HCT116 (cell line): Measurements from ENCODE around the gene TBC1D1.

Source experiments
- CTCF ChIP-seq, 3 experiments: fragments of 200-600 bp in 1 of 3; sonication (generic) in 1 of 3; IDR thresholded peaks in 2 of 3; conservative IDR thresholded peaks in 1 of 3; 2 replicates each; pipeline ENCODE4 v1.5.1; 2012 to 2017; ENCODE audit warnings: low read depth in 2 of 3, low read length in 2 of 3, antibody characterized with exemption in 1 of 3, borderline replicate concordance in 1 of 3, control low read depth in 1 of 3, mild to moderate bottlenecking in 1 of 3, mixed read lengths in 1 of 3, mixed run types in 1 of 3, moderate library complexity in 1 of 3; ENCODE audit not compliant: insufficient read depth in 1 of 3
- EGR1 ChIP-seq: IDR thresholded peaks from 2 replicates; pipeline ENCODE4 v1.6.1; 2012; ENCODE audit warnings: low read depth
- EZH2 ChIP-seq: fragments of 200-600 bp; sonication (generic); IDR thresholded peaks from 2 replicates; pipeline ENCODE4 v1.6.1; 2017; ENCODE audit warnings: antibody characterized with exemption, mixed run types
- EZH2phosphoT487 ChIP-seq: fragments of 200-600 bp; IDR thresholded peaks from 2 replicates; pipeline ENCODE4 v1.6.1; 2018; ENCODE audit warnings: antibody characterized with exemption, borderline replicate concordance
- MAX ChIP-seq: IDR thresholded peaks from 2 replicates; pipeline ENCODE4 v1.6.1; 2012
- POLR2A ChIP-seq: IDR thresholded peaks from 2 replicates; pipeline ENCODE4 v1.7.0; 2011; ENCODE audit warnings: borderline replicate concordance; ENCODE audit not compliant: insufficient read depth, insufficient read length; ENCODE audit errors: extremely low read depth
- YY1 ChIP-seq: IDR thresholded peaks from 2 replicates; pipeline ENCODE4 v1.6.1; 2011; ENCODE audit warnings: low read length, low read depth, moderate library complexity, mild to moderate bottlenecking; ENCODE audit not compliant: insufficient replicate concordance; ENCODE audit errors: extremely low read depth
- ZNF274 ChIP-seq: fragments of 200-500 bp; sonication (Bioruptor generic); IDR thresholded peaks from 2 replicates; pipeline ENCODE4 v1.6.1; 2014; ENCODE audit warnings: mild to moderate bottlenecking, low read depth, low read length, inconsistent platforms

- TF ChIP-seq CTCF (IDR thresholded peaks at IDR 0.05 in 2 of 3, conservative IDR thresholded peaks at IDR 0.05 in 1 of 3; ENCODE audit: borderline replicate concordance in 1 of 3, insufficient read depth in 1 of 3, low read depth in 2 of 3, low read length in 2 of 3) (no peak), YY1 (no peak), EZH2 (no peak), EZH2phosphoT487 (no peak), POLR2A (no peak), EGR1 (no peak), MAX (no peak), ZNF274 (no peak)
Observed at GRCh38 chr4:38151873-38152272, 261.0 kb downstream of the TBC1D1 start.
